NCI-H1417 treated with DMSO at 0.1 percent for 48 hours (cell line): ENCODE data around the gene N4BP2L1.

Source experiments
- DNase-seq: peaks from one replicate; lab custom pipeline; 2025; lab: John Stamatoyannopoulos, UW

Gene N4BP2L1

GRCh38 chr13:32427852-32428580, at the start of gene N4BP2L1:
TSS of gene N4BP2L1 (minus strand) at chr13:32428130. CDS start at chr13:32428082, 48 bp downstream.
- DNase-seq: no peak

GRCh38 chr13:32476892-32477291, 49.0 kb upstream of the N4BP2L1 start:
- no peak for DNase-seq

- DNase-seq: no peak
Measured at GRCh38 chr13:32476021-32476731, 48.2 kb upstream of the N4BP2L1 start.

DNA sequence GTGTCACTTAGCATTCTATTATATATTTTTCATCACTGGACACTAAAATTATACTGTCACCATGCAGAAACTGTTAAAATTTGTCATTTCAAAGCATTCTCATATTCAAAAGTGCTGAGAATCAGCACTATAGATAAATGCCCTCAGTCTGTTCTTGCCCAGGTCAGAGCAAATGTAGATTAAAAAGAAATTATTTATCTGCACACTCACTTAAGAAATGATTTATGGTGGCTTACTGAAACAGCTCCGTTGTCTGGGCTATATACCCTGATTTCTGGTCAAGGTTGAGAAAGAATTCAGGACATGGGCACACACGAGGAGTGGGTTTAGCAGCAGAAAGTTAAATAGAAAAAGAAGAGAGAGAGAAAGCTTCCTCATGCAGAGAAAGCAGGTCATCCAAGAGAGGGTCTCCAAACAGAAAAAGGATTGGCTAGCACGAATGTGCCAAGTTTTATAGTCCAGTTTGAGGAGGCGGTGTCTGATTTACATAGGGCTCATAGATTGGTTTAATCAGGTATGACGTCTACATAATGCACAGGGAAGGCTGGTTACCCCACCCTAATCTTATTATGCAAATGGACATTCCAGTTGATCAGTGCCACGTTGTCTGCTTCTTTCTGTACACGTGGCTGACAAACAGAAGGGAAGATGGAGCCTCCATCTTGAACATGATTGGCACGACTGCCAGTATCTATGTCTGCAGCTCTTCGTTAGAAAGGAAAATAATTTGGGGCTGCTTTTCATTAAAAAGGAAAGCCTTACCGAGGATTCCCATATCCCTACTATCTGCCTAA, 47.3 kb upstream of the N4BP2L1 start:
- DNase-seq: no peak

DNA sequence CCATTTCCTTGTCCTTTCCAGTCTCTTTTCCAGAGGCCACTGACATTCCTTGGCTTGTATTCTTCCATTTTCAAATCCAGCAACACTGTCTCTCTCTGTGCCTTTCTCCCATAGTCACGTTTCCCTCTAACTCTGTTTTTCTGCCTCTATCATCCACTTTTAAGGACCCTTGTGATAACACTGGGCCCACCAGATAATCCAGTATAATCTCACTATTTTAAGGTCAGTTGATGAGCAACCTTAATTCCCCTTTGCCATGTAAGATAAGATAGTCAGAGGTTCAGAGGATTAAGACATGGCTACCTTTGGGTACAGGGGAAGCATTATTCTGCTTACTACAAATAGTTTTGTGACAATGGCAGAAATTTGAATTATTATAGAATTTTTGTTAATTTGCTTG, 45.7 kb upstream of the N4BP2L1 start:
- no peak for DNase-seq

- DNase-seq: no peak
Measured at GRCh38 chr13:32472194-32472621, 44.3 kb upstream of the N4BP2L1 start.

- no peak for DNase-seq
Measured at GRCh38 chr13:32471187-32471922, 43.4 kb upstream of the N4BP2L1 start.

DNA sequence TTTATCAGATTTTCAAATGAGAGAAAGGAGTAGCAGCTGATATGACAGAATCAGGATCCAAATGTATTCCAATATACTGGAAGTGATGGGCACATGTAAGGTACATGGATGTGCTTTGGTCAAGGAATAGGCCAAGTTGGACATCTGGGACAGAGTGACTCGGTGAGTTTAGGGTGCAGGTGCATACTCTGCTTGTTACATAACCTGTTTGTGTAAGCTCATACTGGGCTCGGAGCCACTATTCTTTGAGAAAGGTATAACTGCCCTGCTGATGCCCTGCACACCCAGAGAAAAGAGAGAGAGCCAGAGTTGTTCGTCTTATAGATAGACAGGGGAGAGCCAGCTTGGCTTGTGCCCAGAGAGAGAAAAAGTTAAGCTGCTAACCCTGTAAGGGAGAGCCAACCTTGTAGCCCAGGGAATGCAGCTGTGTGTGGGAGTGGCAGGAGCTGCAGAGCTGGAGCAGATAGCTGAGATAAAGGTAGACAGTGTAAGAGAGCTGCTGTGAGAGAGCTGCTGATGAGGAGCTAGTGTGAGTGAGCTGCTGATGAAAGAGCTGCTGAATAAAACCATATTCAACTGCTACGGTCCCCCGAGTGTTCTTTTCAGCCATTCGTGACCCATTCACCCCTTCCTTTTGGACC, 40.7 kb upstream of the N4BP2L1 start:
- DNase-seq: no peak

DNA sequence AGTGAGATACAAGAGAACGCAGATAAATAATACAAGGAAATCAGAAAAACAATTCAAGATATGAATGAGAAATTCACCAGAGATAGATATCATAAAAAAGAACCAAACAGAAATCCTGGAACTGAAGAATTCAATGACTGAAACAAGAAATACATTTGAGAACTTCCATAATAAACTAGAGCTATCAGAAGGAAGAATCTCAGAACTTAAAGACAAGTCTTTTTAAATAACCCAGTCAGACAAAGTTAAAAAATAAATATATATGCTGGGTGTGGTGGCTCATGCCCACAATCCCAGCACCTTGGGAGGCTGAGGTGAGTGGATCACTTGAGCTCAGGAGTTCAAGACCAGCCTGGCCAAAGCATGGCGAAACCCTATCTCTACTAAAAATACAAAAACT, 28.7 kb upstream of the N4BP2L1 start:
- DNase-seq: no peak

DNA sequence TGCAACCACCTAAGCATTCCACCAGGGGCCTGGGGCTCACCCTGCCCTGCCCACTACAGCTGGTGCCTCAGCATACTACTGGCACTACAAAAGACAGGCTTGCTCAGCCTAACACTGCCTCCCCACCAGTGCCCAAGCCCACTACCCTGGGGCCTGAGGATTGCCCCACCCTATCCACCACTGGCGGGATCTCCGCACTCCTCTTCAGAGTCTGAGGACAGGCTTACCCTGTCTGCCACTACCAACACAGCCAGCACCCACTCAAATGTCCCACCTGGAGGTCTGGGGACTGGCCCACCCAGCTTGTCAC, 27.6 kb upstream of the N4BP2L1 start:
- no peak for DNase-seq

DNA sequence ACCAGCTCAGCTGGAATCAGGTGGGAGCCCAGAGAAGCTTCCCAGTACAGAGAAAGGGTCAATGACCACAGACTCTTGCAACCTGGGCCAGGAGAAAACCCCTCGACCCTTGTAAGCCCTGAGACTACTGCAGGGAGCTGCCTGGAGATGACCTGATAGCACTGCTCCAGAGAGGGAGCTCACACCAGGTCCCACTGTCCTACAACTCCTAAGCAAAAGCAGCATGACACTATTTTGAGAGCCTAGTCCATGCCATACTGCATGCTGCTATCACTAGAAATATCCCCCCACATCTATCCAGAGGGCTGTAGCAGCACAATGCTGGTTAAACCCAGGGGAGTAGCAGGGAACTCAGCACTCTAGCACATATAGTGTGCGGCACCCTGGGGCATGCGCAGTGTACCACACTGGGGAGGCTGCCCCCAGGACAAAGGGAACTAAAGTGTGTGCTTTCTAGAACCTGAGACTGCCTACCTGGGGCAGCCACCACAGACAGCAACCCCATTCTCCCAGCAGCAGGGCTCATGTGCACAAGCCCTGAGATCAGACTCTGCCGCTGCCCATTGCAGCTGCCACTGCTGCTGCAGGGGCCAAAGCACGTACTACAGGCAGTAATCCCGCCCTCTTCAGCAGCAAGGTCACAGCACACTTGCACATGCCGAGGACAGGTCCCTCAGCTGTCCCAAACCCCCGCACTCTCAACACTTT, 27.1 kb upstream of the N4BP2L1 start:
- no peak for DNase-seq

DNA sequence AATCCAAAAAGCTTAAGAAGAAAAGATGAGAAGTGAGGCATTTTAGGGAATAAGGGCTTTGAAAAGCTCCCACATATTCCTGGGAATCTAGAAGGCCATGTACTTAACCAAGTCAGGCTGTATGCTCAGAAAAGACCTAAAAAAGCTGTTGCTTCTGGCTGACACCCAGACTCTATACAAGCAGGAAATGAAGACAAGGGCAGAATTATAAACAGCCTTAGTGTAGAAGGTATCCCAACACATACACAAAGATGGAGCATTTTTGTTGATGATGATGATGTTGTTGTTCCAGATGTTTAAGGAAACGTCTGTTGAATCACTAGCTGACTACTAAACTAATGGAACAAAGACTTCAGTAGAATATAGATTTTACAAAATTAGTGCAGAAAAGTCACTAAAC, 26.1 kb upstream of the N4BP2L1 start:
- no peak for DNase-seq

- DNase-seq: no peak
Measured at GRCh38 chr13:32448972-32449371, 21.0 kb upstream of the N4BP2L1 start.

DNA sequence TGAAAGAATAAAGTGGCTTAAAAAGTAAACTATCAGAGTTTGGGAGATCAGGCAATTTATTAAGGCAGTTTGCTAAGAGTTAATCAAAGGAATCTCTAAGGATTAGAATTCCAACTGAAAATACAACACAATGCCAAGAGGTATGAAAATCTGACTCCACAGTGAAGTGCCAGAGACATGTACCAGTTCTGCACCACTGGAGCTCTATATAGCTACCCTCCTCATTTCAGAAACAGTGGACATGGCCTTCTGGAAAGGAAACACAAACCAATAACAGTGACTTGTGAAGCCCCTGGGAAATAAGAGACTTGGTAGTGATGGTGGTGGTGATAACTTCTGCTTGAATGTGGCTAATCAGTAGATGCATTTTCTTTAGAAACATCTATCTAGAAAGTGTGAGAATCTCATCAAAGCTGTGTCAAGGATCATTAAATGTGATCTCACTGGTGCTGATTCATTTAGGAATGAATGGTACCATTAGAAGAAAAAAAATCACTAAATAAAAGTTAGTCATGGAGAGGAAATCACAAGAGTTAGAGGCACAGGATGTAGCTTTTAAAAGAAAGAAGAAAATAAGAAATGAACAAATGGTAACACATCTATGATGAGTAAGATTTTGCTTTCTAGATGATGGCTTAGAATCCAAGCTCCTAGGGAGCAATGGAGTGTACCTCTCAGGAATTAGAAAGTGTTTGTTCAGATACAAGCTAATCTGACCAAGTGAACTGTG, 20.1 kb upstream of the N4BP2L1 start:
- no peak for DNase-seq

GRCh38 chr13:32446773-32447465, 19.0 kb upstream of the N4BP2L1 start:
- DNase-seq: no peak

- DNase-seq: no peak
Measured at GRCh38 chr13:32446220-32446619, 18.3 kb upstream of the N4BP2L1 start.

DNA sequence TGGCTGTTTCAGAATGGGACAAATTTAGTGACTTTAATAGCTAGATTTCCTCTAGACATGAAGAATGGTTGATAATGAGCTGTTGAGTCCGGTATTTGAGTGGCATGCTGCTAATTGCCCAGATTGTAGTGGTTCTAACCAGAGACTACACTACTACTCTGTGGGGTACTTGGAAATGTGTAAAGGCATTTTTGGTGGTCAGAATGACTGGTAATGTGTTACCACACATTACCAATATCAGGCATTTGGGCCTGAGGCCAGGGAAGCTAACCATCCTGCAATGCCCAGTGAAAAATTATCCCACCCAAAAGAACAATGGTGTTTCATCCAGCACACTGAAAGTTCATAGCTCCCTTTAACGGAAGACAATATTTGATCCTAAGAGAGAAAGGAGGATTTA, 17.5 kb upstream of the N4BP2L1 start:
- DNase-seq: no peak

DNA sequence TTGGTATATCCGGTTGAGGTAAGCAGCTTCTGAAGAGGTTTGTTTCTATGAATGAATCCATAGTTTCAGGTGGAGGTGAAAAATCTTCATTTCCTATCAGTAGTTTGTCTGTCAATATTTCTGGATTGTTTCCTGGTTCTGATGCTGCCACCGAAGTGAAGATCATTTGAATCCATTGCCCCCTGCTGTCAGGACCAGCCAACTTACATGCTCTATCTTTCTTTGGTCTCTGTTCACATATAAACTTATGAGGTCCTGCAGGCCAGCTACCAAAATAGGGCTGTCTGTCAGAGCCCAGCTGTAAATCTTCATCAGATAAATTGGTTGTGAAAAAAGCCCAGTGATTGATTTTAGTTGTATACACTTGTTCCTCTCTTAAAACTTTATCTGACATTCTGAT, 15.2 kb upstream of the N4BP2L1 start:
- no peak for DNase-seq

- no peak for DNase-seq
Measured at GRCh38 chr13:32438871-32439270, 10.9 kb upstream of the N4BP2L1 start.

- no peak for DNase-seq
Measured at GRCh38 chr13:32432856-32433255, 4.9 kb upstream of the N4BP2L1 start.
